Stimulated activated CD8-positive, alpha-beta memory T cell treated with anti-CD3 and anti-CD28 coated beads, Interleukin-12 subunit alpha, Interleukin-12 subunit beta, amount 100 ng/mL, for 24 hours (primary cell): ENCODE measurements around the gene INTS3.
A peak's percentile ranks its signal among the peaks of the same experiment; 100 is the strongest.
"Not testable (repeated sequence)": the region's sequence is repeated elsewhere in the genome, so short reads cannot be mapped to it uniquely, and the experiment has no call there.

Experiments
- DNase-seq: peaks from one replicate; pipeline ENCODE4 v3.0.0-alpha.2; 2020; ENCODE audit errors: extremely low read depth

The INTS3 gene

GRCh38 chr1:153760440-153760839 is 32.6 kb downstream of the INTS3 start:
- no peak for DNase-seq

GRCh38 chr1:153763365-153764225 is 35.7 kb downstream of the INTS3 start:
- no peak for DNase-seq

DNA sequence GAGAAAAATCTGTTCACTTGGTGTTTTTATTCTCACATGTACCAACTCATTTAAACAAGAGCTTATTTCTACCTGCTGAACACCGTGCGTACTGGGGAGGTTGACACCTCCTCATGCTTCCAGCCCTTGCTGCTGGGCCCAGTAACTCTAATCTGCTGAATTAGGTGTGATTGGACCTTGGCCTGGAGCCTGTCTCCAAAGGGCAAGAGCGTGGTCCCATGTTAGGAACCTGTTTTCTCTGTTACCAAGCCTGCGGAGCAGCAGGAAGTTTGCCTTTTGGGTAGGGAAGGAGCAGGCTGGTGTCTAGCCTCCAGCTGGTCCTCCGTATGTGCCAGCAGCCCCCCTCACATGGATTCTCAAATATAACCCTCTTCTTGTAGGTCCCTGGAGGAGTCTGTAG is 36.5 kb downstream of the INTS3 start:
- no peak for DNase-seq

DNA sequence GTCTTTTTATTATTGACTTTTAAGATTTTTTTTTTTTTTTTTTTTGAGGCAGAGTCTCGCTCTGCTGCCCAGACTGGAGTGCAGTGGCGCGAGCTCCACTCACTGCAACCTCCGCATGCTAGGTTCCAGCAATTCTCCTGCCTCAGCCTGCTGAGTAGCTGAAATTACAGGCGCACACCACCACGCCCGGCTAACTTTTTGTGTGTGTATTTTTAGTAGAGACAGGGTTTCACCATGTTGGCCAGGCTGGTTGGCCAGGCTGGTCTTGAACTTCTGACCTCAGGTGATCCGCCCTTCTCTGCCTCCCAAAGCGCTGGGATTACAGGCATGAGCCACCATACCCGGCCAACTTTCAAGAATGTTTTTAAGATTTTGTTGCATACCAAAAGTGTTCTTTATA is 38.8 kb downstream of the INTS3 start:
- DNase-seq, result not testable (repeated sequence)

DNA sequence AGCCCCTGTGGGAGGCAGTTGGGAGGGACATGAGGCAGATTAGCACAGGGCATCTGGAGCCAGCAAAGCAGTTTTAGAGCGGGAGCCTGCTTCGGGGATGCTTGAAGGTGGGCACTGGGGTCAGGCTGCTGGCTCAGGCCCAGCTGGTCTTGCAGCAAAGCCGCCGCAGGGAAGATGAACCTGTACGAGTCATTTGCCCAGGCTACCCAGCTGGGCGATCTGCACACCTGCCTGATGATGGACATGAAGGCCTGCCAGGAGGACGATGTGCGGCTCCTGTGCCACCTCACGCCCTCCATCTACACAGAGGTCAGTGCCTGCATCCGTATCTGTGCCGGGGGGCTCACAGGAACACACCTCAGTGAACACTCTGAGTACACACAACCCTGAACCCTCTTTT is 39.7 kb downstream of the INTS3 start:
- DNase-seq, result no peak

DNA sequence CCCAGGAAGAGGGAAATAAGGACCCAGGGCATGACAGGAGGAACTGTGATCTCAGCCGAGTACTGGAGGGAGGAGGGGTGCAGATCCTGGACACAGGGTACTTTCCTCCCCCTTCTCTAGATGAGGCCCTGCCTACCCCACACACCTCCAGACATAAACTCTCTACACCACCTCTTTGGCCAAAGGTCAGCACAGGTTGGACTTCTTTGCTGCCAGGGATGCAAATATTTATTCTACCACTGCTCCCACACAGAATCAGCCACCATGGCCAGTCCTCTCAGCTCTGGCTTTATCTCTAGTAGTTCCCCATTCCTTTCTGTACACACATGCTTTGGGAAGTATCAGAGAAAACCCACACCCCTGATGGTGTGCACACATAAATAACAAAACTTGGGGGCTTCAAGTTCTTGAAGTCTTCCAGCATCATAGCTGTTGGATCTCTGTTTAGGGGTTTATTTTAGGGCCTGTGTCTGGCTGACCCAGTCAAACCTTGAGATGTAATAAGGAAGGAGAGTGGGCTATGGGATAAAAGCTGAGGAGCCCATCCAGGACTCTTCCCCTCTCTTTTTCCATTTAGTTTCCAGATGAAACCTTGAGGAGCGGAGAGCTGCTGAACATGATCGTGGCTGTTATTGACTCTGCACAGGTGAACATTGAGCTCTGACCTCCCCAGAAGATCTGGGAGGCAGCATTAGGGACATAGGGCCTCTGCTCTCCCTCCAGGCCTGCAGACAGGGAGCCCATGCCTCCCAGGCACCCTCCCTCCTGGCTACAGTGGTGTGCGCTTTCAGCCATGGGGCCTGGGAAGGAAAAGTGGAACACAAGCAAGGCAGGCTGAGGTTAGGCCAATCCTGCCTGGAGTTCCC is 40.7 kb downstream of the INTS3 start:
- no peak for DNase-seq

DNA sequence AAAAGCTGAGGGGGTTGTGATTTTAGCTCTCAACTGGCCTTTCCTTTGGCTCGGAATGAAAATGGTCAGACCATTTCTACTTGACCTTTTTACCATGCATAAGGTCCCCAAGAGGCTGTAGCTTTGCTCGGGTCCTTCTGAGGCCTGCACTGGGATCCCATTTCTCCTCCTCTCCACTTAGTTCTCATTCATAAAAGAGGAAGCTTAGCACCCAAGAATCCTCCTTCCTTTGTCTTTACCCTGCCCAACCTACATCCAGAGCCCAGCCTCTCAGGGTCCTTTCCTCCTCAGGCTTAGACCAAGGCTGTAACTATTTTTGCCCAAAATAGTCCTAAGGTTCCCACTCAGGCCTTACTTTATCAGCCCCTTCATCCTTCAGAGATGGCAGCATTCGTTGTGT is 41.4 kb downstream of the INTS3 start:
- no peak for DNase-seq

DNA sequence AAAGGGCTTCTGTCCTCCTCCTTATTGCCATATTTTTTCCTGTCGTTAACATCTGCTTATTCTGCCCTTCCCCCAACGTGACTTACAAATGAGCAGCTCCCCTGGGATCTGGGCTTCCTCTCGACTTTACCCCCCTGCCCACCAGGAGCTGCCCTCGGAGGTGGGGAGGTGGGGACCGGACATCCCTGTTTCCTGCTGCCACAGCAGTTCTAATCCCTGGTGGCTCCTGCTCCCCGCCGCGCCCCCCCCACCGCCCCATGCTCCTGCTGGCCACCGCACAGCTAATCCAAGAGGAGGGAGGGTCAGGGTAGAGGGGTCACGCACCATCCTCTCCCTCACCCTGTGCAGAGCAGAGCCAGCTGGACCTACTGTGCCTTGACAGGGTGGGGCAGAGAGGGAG is 42.9 kb downstream of the INTS3 start:
- DNase-seq, result no peak

GRCh38 chr1:153771261-153771660 is 43.4 kb downstream of the INTS3 start:
- DNase-seq, result no peak

DNA sequence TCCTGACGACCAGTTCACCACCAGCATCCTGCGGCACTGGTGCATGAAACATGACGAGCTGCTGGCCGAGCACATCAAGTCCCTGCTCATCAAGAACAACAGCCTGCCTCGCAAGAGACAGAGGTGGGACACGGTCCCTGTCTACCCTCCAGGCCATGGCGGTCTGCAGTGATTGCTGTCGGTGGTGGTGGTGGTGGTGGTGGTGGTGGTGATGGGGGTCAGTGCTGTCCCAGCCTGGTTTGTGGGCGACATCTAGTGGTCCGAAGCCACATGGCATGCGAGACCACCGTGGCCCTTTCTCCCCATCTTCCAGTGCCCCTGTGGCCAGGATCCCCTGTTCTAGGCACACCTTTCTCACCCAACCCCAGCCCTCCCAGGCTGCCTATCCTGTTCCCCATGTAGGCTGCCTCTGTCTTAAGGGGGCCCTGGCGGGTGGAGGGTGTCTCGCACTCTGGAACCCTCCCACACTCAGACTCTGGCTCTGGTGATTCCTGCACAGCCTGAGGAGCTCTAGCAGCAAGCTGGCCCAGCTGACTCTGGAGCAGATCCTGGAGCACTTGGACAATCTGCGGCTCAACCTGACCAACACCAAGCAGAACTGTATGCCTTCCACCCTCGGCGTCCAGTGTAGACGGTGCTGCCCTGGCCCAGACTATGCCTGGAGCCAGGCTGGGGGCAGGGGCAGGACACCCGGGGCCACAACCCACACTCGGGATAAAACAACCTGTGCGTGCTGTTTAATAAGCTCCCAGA is 44.2 kb downstream of the INTS3 start:
- DNase-seq, result no peak

- DNase-seq, result no peak
Measured at GRCh38 chr1:153773096-153773921, 45.5 kb downstream of the INTS3 start.

DNA sequence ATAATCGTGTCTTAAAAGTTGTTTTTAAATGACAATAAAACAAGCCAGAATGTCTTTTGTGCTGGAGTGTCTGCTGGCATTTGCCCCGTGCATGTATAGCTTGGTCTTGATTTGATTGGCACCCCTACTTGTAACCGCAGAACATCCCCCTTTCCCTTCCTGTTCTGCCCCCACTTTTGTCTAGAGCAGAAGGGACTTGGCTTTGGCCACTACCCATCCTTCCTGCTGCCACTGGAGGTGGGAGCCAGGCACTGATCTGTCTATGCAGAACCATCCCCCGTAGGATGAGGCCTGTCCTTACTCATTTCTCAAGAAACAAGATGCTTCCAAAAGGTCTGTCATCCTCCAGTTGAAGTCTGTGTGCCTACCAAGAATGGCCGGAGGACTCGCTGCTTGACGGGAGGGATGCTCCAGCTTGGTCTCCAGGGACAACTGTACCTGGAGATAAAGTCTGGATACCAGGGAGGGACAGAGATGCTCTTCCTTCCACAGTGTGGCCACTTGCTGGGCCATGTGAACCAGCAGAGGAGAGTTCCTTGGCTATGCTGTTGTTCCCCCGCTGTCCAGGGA is 46.3 kb downstream of the INTS3 start:
- no peak for DNase-seq

DNA sequence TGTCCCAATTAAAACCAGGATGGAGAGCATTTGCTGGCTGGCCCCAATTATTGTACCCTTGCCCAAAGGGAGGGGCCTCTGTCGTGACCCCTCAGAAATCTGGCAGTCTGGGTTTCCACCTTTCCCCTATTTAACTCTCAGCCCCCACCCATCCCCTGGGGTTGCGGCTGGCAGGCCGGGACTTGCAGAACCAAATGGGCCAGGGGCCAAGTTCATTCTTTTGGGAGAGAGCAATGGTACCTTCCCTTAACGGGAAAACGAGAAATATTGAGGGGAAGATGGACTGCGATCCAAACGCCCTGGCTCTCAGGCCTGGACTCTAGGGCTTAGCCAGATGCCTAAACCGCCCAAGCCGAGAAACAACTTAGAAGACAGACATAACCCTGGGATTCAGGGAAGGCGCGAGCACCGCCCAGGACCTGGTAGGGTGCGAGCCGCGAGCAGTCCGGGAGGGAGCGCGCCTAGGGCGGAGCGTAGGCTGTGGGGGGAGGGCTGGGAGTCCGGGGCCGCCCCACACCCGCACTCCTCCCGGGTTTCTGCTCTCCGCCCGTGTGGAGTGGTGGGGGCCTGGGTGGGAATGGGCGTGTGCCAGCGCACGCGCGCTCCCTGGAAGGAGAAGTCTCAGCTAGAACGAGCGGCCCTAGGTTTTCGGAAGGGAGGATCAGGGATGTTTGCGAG is 47.1 kb downstream of the INTS3 start, which contains the start of gene SLC27A3:
TSS of gene SLC27A3 (plus strand) at position 628 of the 678 bp plus-strand sequence. CDS start 91 bp downstream, outside the sequence.
- DNase-seq, result no peak

DNA sequence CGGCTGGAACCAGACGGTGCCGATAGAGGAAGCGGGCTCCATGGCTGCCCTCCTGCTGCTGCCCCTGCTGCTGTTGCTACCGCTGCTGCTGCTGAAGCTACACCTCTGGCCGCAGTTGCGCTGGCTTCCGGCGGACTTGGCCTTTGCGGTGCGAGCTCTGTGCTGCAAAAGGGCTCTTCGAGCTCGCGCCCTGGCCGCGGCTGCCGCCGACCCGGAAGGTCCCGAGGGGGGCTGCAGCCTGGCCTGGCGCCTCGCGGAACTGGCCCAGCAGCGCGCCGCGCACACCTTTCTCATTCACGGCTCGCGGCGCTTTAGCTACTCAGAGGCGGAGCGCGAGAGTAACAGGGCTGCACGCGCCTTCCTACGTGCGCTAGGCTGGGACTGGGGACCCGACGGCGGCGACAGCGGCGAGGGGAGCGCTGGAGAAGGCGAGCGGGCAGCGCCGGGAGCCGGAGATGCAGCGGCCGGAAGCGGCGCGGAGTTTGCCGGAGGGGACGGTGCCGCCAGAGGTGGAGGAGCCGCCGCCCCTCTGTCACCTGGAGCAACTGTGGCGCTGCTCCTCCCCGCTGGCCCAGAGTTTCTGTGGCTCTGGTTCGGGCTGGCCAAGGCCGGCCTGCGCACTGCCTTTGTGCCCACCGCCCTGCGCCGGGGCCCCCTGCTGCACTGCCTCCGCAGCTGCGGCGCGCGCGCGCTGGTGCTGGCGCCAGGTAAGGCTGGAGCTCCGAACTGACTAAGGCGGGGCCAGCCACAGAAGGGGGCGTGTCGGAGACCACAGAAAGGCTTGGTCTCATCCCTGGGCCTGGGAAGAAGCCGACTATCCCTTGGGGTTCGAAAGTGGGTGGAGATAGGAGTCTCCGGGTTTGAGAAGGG is 47.8 kb downstream of the INTS3 start:
- peak; percentile 19 for DNase-seq

DNA sequence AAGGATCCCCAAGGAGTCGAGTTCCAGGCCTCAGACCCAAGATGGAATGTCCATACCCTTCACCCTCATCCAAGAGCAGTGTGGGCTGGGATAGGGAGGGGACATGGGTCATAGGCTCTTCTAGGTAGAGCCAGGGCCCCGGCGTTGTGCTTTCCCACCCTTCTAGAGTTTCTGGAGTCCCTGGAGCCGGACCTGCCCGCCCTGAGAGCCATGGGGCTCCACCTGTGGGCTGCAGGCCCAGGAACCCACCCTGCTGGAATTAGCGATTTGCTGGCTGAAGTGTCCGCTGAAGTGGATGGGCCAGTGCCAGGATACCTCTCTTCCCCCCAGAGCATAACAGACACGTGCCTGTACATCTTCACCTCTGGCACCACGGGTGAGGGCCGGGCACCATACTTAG is 48.5 kb downstream of the INTS3 start:
- DNase-seq, result no peak

DNA sequence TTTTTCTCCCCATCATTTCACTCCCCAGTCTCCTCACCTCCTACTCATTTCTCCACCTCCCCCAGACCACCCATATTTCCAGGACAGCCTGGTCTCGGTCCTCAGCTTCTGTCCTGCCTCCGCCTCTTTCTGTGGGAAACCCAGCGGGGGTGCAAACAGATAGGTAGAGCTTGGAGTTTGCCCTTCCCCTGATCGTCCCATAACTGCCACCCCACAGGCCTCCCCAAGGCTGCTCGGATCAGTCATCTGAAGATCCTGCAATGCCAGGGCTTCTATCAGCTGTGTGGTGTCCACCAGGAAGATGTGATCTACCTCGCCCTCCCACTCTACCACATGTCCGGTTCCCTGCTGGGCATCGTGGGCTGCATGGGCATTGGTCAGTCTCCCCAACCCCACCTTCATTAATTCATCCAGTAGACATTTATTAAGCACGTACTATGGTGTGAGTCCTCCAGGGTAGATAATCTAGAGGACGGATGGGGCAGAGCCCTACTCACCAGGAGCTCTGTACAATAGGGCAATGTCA is 49.1 kb downstream of the INTS3 start:
- no peak for DNase-seq

DNA sequence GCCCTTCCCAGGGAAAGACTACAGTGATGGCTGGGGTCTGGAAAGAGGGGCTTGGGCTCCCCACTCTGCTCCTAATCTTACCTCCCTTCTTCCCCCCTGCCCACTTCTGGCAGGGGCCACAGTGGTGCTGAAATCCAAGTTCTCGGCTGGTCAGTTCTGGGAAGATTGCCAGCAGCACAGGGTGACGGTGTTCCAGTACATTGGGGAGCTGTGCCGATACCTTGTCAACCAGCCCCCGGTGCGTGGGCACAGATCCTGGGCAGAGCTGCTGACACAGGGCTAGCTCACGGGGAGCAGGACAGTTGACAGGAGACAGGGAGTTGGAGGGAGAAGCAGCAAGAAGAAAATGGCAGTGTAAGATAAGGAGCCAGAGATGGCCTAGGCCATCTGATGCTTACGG is 49.8 kb downstream of the INTS3 start:
- DNase-seq, result no peak

DNA sequence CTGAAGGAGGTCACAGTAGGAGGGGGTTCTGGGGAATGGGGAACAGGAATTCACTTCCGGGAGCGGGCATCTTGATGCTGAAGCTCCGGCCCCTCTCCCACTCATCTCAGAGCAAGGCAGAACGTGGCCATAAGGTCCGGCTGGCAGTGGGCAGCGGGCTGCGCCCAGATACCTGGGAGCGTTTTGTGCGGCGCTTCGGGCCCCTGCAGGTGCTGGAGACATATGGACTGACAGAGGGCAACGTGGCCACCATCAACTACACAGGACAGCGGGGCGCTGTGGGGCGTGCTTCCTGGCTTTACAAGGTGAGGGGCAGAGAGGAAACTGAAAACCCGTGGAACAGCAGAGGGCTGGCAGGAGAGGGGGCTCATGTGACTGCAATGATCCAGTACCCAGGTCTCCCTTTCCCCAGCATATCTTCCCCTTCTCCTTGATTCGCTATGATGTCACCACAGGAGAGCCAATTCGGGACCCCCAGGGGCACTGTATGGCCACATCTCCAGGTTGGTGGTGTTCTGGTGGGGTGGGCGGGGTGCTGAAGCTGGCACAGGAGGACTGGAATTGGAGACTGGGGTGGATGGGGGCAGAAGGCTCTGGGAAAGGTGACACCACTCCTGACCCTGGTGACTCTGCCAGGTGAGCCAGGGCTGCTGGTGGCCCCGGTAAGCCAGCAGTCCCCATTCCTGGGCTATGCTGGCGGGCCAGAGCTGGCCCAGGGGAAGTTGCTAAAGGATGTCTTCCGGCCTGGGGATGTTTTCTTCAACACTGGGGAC is 50.4 kb downstream of the INTS3 start:
- no peak for DNase-seq
